COLO668 (cell line): ENCODE measurements around the gene NEURL4.

Source experiments
- DNase-seq: peaks from one replicate; lab custom pipeline; 2025; ENCODE audit not compliant: unreplicated experiment; lab: John Stamatoyannopoulos, UW

Gene NEURL4

GRCh38 chr17:7306911-7307685 is 22.0 kb downstream of the NEURL4 start, which contains the start of gene EIF5A:
Gene EIF5A (plus strand): TSS chr17:7307628. CDS start chr17:7309636, 2,008 bp downstream.
- DNase-seq: peak; percentile 98

DNA sequence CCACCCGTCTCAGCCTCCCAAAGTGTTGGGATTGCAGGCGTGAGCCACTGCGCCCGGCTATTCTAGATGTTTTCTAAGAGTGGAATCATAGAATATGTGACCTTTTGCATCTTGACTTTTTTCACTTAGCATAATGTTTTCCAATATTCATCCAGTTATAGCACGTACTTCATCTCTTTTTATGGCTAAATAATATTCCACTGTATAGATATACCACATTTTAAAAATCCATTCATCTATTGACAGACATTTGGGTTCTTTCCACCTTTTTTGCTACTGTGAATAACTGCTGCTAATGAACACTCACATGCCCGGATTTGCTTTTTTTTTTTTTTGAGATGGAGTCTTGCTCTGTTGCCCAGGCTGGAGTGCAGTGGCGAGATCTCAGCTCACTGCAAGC is 25.0 kb downstream of the NEURL4 start:
- DNase-seq: no peak

- DNase-seq: peak; percentile 82
Observed at GRCh38 chr17:7296189-7296861, 32.8 kb downstream of the NEURL4 start.

DNA sequence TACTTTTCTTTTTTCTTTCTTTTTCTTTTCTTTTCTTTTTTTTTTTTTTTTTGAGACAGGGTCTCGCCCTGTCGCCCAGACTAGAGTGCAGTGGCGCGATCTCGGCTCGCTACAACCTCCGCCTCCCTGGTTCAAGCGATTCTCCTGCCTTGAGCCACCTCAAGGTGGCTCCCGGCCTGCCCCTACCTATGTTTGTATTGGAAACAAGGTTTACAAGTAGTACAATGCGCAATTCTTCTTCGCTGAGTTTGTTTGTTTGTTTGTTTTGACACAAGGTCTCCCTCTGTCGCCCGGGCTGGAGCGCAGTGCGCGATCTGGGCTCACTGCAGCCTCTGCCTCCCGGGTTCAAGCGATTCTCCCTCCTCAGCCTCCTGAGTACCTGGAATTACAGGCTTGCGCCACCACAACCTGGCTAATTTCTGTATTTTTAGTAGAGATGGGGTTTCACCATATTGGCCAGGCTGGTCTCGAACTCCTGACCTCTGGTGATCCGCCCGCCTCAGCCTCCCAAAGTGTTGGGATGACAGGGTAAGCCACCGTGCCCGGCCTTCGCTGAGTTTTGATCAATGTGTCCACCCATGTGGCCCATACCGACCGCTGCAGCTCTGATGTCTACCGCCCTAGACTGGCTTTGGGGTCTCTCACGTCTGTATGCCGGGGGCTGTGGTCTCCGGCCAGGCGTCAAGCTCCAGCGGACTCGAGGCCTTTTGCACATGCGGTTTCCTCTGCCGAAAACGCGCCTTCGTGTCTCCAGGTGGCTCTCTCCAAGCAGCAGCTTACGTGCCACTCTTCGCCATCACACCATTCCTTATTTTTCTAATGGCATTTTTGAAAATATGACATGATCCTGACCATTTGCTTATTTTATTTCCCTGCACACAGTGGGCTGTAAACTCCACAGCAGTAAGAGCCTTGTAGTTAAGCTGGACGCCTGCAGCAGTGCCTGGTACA is 33.6 kb downstream of the NEURL4 start:
- peak; percentile 6 for DNase-seq

- DNase-seq: peak; percentile 90
Observed at GRCh38 chr17:7294614-7295153, 34.5 kb downstream of the NEURL4 start, which contains the start of gene YBX2. Gene YBX2 (minus strand): TSS chr17:7294639. CDS start chr17:7294500, 139 bp downstream.

DNA sequence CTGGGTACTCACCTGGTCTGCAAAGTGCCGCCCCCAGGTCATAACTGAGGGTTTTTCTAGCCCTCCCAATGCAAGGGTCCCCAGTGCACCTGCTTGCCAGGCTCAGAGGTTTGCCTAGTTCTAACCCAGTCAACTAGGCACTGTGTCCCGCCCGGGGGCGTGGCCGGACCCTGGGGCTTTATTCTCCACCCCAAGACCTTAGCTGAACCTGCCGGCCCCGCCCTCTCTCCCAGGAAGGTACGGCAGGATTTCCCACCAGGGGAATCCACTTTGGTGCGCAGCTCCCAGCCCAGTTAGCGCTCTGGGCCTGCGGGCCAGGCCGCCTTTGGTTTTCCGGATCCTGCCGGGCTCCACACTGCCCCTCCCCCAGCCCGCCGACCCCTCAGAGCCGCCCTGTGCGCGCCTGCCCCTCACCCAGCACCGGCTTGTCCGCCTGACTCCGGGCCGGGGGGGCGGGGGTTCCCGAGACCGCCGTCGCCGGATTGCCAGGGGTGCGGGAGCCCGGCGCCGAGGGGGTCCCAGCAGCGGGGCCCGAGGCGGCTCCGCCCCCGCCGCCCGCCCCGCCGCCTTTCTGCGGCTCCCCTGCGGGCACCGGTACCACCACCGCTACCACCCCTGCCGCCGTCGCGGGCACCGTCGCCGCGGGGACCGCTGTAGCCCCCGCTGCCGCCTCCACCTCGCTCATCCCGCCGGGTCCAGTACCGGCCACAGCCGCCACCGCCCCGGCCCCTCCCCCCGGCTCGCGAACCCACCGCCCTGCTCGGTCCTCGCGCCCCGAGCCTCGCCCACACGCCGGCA is 35.1 kb downstream of the NEURL4 start:
- DNase-seq: peak; percentile 51

DNA sequence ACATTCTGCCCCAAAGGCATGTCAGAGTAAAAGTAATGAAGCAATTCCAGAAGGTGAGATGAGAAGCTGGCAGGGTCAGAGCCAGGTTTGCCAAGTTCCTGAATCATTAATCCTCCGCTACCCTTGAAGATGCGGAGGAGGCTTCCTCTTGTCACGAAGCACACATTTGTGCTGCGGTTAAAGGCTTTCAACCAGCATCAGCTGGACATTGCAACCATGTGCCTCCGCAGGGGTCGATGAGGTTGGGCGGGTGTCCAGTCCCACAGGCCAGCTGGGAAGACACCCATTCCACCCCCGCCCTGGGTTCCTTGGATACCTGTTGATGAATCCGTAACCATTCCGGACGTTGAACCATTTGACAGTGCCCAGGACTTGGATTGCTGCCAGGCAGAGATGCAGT is 36.0 kb downstream of the NEURL4 start:
- no peak for DNase-seq

GRCh38 chr17:7292729-7293128 is 36.4 kb downstream of the NEURL4 start:
- DNase-seq: no peak

DNA sequence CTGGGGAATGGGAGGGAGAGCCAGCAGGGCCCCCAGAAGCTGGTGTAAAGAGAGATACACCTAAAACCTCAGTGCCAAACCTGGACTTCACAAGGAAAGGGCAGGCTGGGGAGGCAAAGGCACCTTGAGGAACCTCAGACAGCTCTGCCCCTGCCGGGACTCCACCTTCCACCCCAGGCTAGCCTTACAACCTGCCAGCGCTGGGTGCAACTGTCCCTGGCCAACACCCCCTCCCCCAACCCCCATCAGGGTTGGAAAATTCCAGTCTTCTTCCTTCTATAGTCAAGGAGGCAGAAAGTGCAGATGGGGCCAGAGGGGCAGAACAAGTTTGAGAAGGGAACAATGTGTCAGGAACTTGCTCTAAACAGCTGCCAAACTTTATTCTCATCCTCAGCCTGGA is 36.9 kb downstream of the NEURL4 start:
- no peak for DNase-seq

- DNase-seq: no peak
Observed at GRCh38 chr17:7290685-7291084, 38.5 kb downstream of the NEURL4 start.

GRCh38 chr17:7290166-7290565 is 39.0 kb downstream of the NEURL4 start:
- DNase-seq: no peak

DNA sequence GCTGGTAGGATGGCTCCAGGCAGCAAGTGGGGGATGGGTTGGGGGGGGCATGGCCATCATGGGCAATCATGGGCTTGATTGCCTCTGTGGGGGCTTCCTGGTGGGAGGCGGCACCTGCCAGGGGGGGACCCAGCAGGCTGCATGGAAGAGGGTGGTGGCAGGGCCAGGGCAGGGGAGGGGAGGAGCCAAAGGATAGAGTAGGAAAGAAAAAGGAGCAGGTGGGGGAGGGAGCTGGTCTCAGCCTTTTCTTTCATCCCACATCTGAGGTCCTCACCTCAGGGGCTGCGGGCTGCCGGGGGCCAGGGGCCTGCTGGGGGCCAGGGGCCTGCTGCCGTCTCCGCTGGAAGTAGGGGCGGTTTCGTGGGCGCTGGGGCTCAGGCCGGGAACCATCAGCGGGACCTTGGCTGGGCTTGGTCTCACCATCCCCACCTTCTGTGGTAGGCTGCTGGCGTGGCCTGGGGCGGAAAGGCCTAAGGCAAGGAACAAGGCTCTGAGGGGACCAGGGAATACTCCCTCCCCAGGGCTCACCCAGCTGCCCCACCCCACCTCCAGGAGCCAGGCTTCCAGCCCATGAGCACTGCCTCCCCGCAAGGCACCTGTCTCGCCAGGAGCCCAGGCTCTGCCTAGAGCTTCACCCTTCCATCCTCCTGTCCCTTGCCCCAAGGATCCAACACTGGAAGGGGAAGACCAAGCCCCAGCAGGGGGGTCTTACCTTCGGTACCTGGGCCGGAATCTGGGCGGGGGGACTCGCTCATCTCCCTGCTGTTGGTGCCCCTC is 39.7 kb downstream of the NEURL4 start:
- DNase-seq: no peak

GRCh38 chr17:7285679-7286078 is 43.5 kb downstream of the NEURL4 start:
- DNase-seq: no peak

DNA sequence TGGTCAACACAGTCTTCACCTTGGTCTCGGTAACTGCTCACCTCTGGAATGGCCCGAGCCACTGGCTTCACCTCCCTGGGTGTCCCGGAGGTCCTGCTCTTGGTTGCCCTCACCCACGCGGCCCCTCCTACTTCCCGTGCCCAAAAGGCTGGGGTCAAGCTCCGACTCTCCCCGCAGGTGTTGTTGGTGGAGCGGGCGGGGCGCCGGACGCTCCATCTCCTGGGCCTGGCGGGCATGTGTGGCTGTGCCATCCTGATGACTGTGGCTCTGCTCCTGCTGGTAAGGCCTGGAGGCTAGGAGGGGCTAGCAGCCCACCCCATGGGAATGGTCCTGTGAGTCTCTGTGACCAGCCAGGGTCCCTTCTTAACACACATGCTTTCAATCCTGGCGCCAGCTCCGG is 44.2 kb downstream of the NEURL4 start:
- no peak for DNase-seq

GRCh38 chr17:7283471-7284216 is 45.5 kb downstream of the NEURL4 start:
- no peak for DNase-seq

DNA sequence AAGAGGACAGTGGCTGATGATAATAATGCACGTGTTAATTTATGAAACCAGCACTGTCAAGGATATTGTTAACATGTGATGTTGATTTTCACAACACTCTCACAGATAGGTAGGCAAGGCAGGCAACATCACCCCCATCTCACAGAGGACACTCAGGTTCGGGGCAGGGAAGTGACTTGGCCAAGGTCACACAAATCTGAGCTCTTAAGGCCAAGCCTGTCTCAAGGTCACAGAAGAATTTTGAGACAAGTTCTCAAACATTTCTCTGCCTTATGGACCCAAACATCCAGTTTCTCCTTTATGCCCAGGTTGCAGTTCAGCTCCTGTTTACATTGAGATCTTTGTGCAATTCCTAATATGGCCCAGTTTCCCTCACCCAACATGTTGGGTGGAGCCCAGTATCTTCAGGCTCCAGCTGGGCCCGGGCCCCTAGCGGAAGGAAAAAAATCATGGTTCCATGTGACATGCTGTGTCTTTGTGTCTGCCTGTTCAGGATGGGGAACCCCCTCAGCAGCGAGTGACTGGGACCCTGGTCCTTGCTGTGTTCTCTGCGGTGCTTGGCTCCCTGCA is 46.3 kb downstream of the NEURL4 start:
- no peak for DNase-seq

DNA sequence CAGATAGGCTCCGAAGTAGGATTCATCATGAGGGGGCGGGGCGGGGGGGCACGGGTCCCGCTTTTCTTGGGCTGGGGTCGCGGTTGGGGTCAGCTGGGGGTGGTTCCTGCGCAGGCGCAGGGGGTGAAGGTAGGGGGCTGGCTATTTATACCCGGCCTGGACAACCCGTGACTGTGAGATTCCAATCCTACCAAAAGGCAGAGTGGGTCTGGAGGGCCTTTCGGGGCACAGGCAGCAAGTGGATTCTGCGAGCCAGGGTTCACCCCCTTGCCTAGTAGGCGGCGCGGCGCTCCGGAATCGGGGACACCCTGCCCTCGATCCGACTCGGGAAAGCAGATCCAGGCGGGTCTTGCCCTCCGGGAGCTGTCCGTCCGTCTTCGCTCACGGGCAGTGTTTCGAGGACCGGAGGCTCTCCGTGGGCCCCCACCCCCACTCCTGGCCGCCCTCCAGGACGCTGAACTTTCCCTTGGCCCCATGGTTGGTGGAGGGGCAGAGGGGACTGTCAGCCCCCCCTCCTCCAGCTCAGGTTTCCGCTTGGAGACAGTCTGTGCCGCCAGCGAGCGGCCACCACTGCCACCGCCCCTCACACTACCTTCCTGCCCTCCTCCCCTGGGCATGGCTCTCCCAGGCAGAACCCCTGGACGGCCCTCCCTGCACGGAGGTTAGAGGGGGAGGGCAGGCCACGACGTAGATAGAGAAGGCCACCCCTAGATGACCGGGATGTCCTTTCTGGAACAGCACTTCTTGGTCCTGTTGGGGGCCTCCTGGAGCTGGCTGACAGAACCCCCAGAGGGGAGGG is 47.0 kb downstream of the NEURL4 start:
- no peak for DNase-seq
